HG02884 (cell line): ENCODE data around the gene MYL6B.
"Not testable (repeated sequence)": the region's sequence is repeated elsewhere in the genome, so short reads cannot be mapped to it uniquely, and the experiment has no call there.

ENCODE experiments used
- ATAC-seq: cut with Tn5 transposase; IDR thresholded peaks from one replicate; pipeline ENCODE4 v1.9.1; 2021; ENCODE audit warnings: mild to moderate bottlenecking, moderate library complexity; ENCODE audit not compliant: unreplicated experiment

The MYL6B gene

DNA sequence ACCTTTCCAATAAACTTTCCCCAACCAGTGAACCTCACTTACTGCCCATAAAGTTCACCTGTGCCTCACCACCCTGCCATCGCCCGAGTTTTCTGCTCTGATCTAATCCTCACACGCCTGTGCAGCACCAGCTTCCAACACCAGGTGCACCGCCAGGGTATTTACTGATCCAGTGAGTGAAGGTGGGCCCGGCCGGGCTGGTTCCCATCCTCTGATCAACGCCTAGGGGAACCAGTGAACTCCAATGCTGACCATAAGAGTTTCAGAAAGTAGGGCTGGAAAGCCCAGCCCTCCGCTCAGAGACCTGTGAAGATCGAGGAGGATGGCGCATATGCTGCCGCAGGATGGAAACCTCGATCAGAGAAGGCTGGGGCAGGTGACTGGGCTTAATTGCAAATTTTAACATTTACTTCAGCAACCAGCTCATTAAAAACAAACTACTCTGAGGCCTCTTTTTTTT lies 685 bp upstream of the MYL6B start:
- peak; percentile 46 for ATAC-seq

- ATAC-seq = no peak
Measured at GRCh38 chr12:56152756-56153677, 630 bp downstream of the MYL6B start.

DNA sequence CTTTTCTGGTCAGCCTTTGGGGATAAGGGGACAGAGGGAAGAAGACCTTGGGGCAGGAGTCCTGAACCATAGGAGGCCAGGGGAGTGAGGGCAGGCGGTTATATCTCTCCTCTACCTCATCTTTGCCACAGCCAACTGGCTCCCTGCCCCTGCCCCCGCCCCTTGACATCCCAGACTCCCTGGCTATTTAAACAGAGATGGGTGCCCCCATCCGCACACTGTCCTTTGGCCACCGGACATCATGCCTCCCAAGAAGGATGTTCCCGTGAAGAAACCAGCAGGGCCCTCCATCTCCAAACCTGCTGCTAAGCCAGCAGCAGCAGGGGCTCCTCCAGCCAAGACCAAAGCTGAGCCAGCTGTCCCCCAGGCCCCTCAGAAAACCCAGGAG lies 1.3 kb downstream of the MYL6B start:
- no peak for ATAC-seq

- ATAC-seq = no peak
Measured at GRCh38 chr12:56154246-56154771, 1.9 kb downstream of the MYL6B start.

GRCh38 chr12:56154818-56155217 lies 2.4 kb downstream of the MYL6B start:
- ATAC-seq = no peak

- ATAC-seq = no peak
Measured at GRCh38 chr12:56155256-56155845, 3.0 kb downstream of the MYL6B start.

- not testable (repeated sequence) for ATAC-seq
Measured at GRCh38 chr12:56156464-56157200, 4.2 kb downstream of the MYL6B start.

- peak; percentile 21 for ATAC-seq
Measured at GRCh38 chr12:56157201-56158028, 5.0 kb downstream of the MYL6B start.

GRCh38 chr12:56158029-56158925 lies 5.9 kb downstream of the MYL6B start, which contains the start of gene MYL6:
Gene MYL6 (plus strand): TSS chr12:56158359. CDS start chr12:56158402, 43 bp downstream.
- ATAC-seq = peak; percentile 86

DNA sequence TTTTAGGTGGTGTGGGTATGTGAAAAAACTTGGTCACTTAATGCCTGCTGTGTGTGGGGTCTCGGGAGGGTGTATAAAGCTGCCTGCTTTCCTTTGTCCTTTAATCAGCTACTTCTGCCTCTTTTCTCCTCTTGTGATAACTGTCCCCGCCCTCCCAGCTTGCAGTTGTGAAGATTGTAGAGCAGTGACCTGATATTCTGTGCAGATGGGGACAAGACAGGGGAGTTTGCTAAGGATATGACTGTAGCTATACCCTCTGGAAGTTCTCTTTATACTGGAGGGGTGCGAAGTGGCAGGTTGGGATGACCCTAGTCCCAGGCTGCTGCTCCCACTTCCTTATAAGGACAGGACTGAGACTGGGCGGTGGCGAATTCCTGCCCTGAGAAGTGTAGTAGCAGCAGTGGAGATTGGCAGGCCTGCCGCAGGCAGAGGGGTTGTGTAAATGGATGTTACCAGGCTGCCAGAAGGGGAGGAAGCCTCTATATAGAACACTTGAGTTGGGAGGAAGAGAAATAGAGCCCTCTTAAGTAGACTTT lies 6.6 kb downstream of the MYL6B start:
- no peak for ATAC-seq

GRCh38 chr12:56159482-56160192 lies 7.2 kb downstream of the MYL6B start:
- ATAC-seq = no peak

DNA sequence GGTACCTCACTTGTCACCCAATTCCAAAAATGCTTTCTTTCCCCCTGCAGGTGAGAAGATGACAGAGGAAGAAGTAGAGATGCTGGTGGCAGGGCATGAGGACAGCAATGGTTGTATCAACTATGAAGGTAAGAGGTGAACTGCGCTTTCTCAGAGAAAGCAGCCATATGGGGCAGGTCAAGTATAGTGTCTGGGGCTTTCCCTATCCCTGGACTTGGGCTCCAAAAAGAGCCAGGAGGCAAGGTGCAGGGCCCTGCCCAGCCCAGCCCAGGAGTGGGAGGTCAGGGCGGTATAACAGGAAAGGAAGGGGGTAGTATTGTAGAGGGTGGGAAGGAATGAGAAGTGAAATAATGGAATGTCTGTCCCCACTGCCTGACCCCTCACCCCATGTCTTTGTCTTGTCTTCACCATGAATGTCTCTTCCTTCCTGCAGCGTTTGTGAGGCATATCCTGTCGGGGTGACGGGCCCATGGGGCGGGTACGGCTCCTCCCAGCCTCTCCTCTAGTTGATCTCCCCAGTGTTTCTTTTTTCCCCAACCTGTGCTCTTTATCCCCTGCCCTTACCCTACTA lies 7.9 kb downstream of the MYL6B start:
- ATAC-seq = no peak

GRCh38 chr12:56160894-56161689 lies 8.7 kb downstream of the MYL6B start:
- no peak for ATAC-seq

DNA sequence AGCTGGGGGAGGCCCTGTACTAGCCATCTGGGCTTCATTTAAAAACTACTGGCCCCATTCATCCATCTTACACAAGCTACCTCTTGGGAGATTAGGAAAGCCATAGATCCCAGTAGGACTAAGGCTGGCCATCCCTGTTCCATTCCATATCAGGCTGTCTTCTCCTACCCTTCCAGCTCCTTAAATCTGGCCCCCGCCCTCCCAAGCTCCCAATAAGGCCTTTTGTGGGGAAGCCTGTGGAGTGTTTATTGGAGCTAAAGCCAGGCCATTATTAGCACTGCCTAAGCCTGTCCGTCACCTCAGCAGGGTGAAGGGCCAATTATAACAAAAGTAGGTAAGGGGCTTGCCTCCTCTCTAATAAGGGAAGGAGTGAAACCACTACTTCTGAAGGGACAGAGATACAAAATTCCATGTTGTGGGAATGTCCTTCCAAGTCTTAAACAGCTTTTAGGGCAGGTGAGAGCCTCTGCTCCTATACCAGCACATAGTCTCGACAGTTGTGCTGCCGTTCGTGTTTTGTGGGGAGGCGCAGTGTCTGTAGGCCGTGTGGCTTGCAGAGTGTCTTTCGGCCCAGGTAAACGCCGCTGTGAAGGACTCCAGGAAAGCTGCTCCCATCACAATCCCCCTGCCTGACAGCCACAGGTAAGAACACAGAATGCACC lies 9.4 kb downstream of the MYL6B start:
- ATAC-seq = no peak

GRCh38 chr12:56162468-56163290 lies 10.3 kb downstream of the MYL6B start:
- no peak for ATAC-seq
